Sigmoid colon (tissue), 7 donors: ENCODE data around the gene GLRA3. TPM values are rescaled to one million over a fixed set of nuclear protein-coding genes. Genes with fewer than 3 reads are reported as not detected.

ENCODE experiments used
- DNase-seq: peaks from one replicate; pipeline ENCODE4 v3.0.0-alpha.2; 2019
- H3K27ac ChIP-seq, 4 donors: fragments of 200-600 bp; sonication (generic); one replicate each; pipeline ENCODE4 v1.5.1; 2016 to 2019; ENCODE audit warnings: mild to moderate bottlenecking in 1 of 4
- H3K27me3 ChIP-seq, 3 donors: fragments of 200-600 bp; sonication (generic); one replicate each; pipeline ENCODE4 v1.5.1; 2019; ENCODE audit warnings: mild to moderate bottlenecking in 1 of 3
- H3K36me3 ChIP-seq, 4 donors: fragments of 200-600 bp; sonication (generic); one replicate each; pipeline ENCODE4 v1.5.1; 2016 to 2019
- H3K4me1 ChIP-seq, 4 donors: fragments of 200-600 bp; sonication (generic); one replicate each; pipeline ENCODE4 v1.5.1; 2017 to 2019
- H3K4me3 ChIP-seq, 4 donors: fragments of 200-600 bp; sonication (generic); one replicate each; pipeline ENCODE4 v1.5.1; 2017 to 2019; ENCODE audit warnings: mild to moderate bottlenecking in 2 of 4, moderate library complexity in 1 of 4
- H3K9me3 ChIP-seq, 4 donors: fragments of 200-600 bp in 3 of 4; sonication (generic) in 3 of 4; one replicate each; pipeline versions ENCODE4 v1.5.1 to v1.6.1; 2013 to 2019
- EP300 ChIP-seq, 4 donors: sonication (generic); formaldehyde crosslinking; IDR thresholded peaks; one replicate each; pipeline ENCODE4 v1.6.1; 2017; ENCODE audit warnings: antibody characterized with exemption in 4 of 4
- POLR2A ChIP-seq, 2 donors: fragments of 450-650 bp; IDR thresholded peaks; one replicate each; pipeline ENCODE4 v1.6.1; 2016; ENCODE audit warnings: antibody characterized with exemption in 2 of 2, mild to moderate bottlenecking in 2 of 2, moderate library complexity in 2 of 2
- POLR2AphosphoS5 ChIP-seq, 4 donors: sonication (generic); formaldehyde crosslinking; IDR thresholded peaks; one replicate each; pipeline ENCODE4 v1.6.1; 2017; ENCODE audit warnings: antibody characterized with exemption in 4 of 4
- WGBS, 2 donors: extraction: QIAGEN DNeasy Blood & Tissue Kit; methylation state at CpG; one replicate each; pipeline ENCODE4 v1.1.7; 2013; 5-methylcytosine and 5-hydroxymethylcytosine counted together
- intact Hi-C: fragments of 100-400 bp; cut with DNase I; formaldehyde crosslinking; loops from one replicate; pipeline ENCODE4 v1.15.1; 2023
- polyA plus RNA-seq, 3 donors: library from polyadenylated mRNA; stranded (reverse); fragments of 200-250 nt; gene quantifications; one replicate each; pipeline ENCODE4 v1.2.3, GENCODE V29; 2013
- total RNA-seq, 4 donors: library from RNA; depleted of rRNA; stranded (reverse); fragments of >200 nt; gene quantifications; one replicate each; pipeline ENCODE4 v1.1.0, GENCODE V29; 2016
- TF ChIP-seq, protein P1 (sequence below), 4 experiments: fragments of 450-650 bp in 3 of 4; fragments of 200-600 bp in 1 of 4; IDR thresholded peaks; one replicate each; pipeline ENCODE4 v1.5.1; 2016 to 2019; ENCODE audit warnings: antibody characterized with exemption in 4 of 4, mild to moderate bottlenecking in 3 of 4, moderate library complexity in 2 of 4
- donor health status: healthy with polysubstance abuse.
- donor health status: Bipolar disorder and iron deficiency.
- donor health status: healthy.

The GLRA3 gene
- total and polyA plus RNA-seq, 7 donors, result under 0.01 to 0.33 (median 0.04) TPM; not detected in 2

DNA sequence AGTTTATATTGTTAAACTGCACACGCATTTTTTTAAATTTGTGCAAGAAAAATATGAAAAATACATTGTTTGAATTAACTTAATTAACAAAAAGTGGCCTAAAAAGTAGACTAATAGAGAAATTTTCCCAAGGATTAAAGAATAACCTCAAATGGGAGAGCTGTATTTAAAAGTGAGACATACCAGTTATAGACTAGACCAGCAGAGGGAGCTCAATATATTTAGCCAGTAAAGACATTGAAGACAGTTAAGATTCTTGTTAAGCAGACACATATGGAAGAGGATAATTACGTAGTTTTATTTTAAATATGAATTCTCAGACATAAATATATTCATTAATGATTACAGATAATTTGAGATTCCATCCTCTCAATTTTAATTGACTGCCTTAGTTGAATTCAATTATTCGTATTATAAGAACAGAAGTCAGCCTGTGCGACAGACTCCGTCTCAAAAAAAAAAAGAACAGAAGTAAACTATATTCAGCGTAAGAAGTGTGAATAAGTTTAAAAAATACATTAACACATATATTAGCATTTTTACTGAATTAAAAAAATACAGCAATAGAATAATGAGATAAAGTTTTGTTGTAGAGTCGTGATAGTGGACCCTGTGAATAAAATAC is 64.8 kb downstream of the GLRA3 start:
- intact Hi-C loops, result loop anchor here (10.0 kb wide), 1 partner anchor 771 kb away; no protein-coding TSS in a partner anchor
- 42 to 50% methylated on average over 7 of the region's 7 CpGs for WGBS, 2 donors
- no peaks in the 10 kb centered on the region for H3K27me3 ChIP-seq
- no peak overlapping the region for H3K27ac ChIP-seq
- DNase-seq, result no peak
- H3K4me1 ChIP-seq, result no peaks in the 10 kb centered on the region
- no peak overlapping the region for H3K4me3 ChIP-seq
- no peaks in the 10 kb centered on the region for H3K36me3 ChIP-seq
- no peaks in the 10 kb centered on the region for H3K9me3 ChIP-seq
- TF ChIP-seq EP300 (IDR thresholded peaks at IDR 0.05) (no peak), POLR2A (IDR thresholded peaks at IDR 0.05) (no peak), POLR2AphosphoS5 (IDR thresholded peaks at IDR 0.05) (no peak)
- TF ChIP-seq, protein P1, sequence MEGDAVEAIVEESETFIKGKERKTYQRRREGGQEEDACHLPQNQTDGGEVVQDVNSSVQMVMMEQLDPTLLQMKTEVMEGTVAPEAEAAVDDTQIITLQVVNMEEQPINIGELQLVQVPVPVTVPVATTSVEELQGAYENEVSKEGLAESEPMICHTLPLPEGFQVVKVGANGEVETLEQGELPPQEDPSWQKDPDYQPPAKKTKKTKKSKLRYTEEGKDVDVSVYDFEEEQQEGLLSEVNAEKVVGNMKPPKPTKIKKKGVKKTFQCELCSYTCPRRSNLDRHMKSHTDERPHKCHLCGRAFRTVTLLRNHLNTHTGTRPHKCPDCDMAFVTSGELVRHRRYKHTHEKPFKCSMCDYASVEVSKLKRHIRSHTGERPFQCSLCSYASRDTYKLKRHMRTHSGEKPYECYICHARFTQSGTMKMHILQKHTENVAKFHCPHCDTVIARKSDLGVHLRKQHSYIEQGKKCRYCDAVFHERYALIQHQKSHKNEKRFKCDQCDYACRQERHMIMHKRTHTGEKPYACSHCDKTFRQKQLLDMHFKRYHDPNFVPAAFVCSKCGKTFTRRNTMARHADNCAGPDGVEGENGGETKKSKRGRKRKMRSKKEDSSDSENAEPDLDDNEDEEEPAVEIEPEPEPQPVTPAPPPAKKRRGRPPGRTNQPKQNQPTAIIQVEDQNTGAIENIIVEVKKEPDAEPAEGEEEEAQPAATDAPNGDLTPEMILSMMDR (IDR thresholded peaks at IDR 0.05), result peak in 1 of 4 experiments; percentile 58

DNA sequence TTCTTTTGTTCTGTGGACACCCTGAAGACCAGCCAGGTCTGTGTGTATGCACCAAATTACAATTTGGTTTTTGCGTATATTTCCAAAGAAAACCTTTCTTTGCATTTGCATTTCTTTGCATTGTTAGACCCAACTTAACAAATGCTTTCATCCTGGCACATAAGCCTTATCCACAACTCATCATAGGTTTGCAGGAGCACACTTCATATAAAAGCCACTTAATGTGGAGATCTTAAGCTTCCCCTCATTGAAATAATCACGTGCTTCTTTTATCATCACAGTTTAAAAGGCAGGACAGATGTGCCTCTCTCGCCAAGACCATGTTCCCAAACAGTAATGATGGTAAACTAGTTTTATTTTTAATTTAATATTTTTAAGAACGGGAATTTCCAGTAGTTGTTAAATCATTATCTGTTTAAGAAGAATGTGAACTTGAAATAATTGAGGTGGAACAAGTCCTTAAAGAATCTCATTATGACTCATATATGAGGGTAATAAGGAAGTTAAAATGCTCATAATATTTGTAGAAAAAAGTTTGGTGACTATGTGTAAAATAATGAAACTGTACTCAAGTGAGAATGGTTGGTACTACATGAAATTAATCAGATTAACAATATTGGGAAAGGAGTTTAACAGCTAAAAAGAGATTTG is 65.5 kb downstream of the GLRA3 start:
- Histone ChIP-seq H3K9me3 (no peaks in the 10 kb centered on the region), H3K27me3 (no peaks in the 10 kb centered on the region), H3K36me3 (no peaks in the 10 kb centered on the region), H3K4me3 (no peak overlapping the region), H3K27ac (no peak overlapping the region), H3K4me1 (no peaks in the 10 kb centered on the region)
- TF ChIP-seq, protein P1 (IDR thresholded peaks at IDR 0.05), result no peak
- no peak for TF ChIP-seq POLR2A (IDR thresholded peaks at IDR 0.05)
- no peak for TF ChIP-seq EP300 (IDR thresholded peaks at IDR 0.05)
- no peak for TF ChIP-seq POLR2AphosphoS5 (IDR thresholded peaks at IDR 0.05)
- intact Hi-C loops, result loop anchor here (10.0 kb wide), 1 partner anchor 771 kb away; no protein-coding TSS in a partner anchor
- DNase-seq, result no peak
- 31 to 64% methylated on average over 4 of the region's 4 CpGs for WGBS, 2 donors

DNA sequence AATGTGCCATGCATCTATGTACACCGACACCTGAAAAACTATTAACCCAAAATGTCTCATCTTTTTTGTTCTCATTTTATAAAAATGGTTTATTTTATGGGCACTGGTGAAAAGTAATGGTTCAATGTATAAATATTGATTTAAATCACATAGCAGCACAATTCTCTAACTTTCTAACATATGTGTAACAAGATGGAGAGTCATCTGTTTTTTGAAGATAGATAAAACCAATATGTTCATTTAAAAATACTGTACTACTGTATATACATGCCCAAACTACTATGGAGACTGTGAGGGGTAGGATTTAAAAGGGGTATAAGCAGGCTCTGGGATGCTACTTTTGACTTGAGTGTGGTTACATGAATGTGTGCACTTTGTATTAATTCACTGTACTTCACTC is 67.6 kb downstream of the GLRA3 start:
- DNase-seq, result no peak
- WGBS, 2 donors, result 91 to 93% methylated on average over 1 of the region's 1 CpG
- Histone ChIP-seq H3K9me3 (no peaks in the 10 kb centered on the region), H3K27ac (no peak overlapping the region), H3K4me1 (no peaks in the 10 kb centered on the region), H3K4me3 (no peak overlapping the region), H3K36me3 (no peaks in the 10 kb centered on the region), H3K27me3 (no peaks in the 10 kb centered on the region)
- intact Hi-C loops, result loop anchor here (10.0 kb wide), 1 partner anchor 773 kb away; no protein-coding TSS in a partner anchor
- TF ChIP-seq, protein P1 (IDR thresholded peaks at IDR 0.05), result no peak
- TF ChIP-seq EP300 (IDR thresholded peaks at IDR 0.05) (no peak), POLR2AphosphoS5 (IDR thresholded peaks at IDR 0.05) (no peak), POLR2A (IDR thresholded peaks at IDR 0.05) (no peak)

DNA sequence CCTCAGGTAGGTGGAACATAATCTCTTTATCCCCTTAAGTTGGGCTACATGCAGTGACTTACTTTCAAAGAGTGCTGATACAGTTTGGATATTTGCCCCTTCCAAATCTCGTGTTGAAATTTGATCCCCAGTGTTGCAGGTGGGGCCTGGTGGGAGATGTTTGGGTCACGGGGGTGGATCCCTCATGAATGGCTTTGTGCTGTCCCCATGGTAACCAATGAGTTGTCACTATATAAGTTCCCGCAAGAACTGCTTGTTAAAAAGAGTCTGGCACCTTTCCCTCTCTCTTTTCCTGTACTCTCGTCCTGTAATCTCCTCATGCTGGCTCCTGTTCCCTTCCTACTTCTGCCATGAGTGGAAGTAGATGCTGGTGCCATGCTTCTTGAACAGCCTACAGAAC is 71.3 kb downstream of the GLRA3 start:
- Histone ChIP-seq H3K4me1 (no peaks in the 10 kb centered on the region), H3K27ac (no peak overlapping the region), H3K27me3 (no peaks in the 10 kb centered on the region), H3K4me3 (no peak overlapping the region), H3K9me3 (no peaks in the 10 kb centered on the region), H3K36me3 (no peaks in the 10 kb centered on the region)
- no peak for TF ChIP-seq EP300 (IDR thresholded peaks at IDR 0.05)
- TF ChIP-seq POLR2AphosphoS5 (IDR thresholded peaks at IDR 0.05), result no peak
- TF ChIP-seq, protein P1 (IDR thresholded peaks at IDR 0.05), result no peak
- TF ChIP-seq POLR2A (IDR thresholded peaks at IDR 0.05), result no peak
- 15 to 48% methylated on average over 4 of the region's 4 CpGs for WGBS, 2 donors
- no peak for DNase-seq
- intact Hi-C loops, result no loop called here
